DOHH2 (cell line): ENCODE measurements around the gene APBA2.

Source experiments
- EZH2phosphoT487 ChIP-seq: fragments of 200-600 bp; sonication (generic); IDR thresholded peaks from 2 replicates; pipeline ENCODE4 v1.6.1; 2017; ENCODE audit warnings: borderline replicate concordance, mild to moderate bottlenecking, antibody characterized with exemption, low read length, moderate library complexity, mixed read lengths
- TF ChIP-seq, protein P1 (sequence below): fragments of 200-600 bp; sonication (generic); IDR thresholded peaks from one replicate; pipeline ENCODE4 v1.5.1; 2014; ENCODE audit warnings: antibody characterized with exemption, mild to moderate bottlenecking, low read depth, low read length; ENCODE audit not compliant: poor library complexity, severe bottlenecking

DNA sequence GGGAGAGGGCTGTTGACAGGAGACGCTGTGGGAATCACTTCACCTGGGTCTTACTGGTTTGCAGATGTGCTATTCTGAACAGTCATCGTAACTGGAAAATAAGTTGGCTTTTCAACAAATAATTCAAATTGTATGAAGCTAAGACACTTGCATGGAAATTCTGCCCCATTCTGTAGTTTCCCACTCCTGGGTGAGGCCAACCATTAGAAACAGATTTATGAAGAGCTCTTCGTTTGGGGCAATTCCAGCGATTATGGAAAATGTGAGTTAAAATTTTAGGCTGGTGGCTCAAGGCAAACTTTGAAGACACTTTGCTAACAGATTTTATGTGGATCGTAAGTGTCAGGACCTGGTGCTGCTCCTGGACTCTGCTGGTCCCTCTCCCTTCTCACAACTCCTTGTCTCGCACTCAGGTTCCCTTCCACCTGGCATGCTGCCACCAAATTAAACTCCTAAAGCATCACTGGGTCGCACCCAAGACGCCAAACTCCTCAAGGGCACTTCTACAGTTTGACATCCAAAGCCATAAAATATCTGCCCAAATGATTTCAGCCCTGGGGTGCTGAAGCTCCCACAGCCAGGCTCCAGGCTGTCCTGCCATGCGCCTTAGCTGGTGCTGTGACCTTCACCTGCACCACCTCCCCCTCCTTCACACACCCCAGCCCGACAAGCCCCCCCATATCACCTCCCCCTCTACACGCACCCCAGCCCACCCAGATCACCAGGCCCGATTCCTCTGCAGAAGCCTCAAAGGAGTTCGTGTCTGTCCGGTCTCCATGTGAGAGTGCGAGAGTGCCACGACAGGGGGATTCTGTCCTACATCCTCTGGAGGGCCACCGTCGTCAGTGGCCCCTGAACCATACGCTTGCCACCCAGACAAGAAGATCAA is 245.4 kb downstream of the APBA2 start:
- TF ChIP-seq, protein P1, sequence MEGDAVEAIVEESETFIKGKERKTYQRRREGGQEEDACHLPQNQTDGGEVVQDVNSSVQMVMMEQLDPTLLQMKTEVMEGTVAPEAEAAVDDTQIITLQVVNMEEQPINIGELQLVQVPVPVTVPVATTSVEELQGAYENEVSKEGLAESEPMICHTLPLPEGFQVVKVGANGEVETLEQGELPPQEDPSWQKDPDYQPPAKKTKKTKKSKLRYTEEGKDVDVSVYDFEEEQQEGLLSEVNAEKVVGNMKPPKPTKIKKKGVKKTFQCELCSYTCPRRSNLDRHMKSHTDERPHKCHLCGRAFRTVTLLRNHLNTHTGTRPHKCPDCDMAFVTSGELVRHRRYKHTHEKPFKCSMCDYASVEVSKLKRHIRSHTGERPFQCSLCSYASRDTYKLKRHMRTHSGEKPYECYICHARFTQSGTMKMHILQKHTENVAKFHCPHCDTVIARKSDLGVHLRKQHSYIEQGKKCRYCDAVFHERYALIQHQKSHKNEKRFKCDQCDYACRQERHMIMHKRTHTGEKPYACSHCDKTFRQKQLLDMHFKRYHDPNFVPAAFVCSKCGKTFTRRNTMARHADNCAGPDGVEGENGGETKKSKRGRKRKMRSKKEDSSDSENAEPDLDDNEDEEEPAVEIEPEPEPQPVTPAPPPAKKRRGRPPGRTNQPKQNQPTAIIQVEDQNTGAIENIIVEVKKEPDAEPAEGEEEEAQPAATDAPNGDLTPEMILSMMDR: no peak
- TF ChIP-seq EZH2phosphoT487: no peak
